Mammary epithelial cell (primary cell): ENCODE results near the gene FARP1.

Experiments
- CTCF ChIP-seq, 2 donors: IDR thresholded peaks in 1 of 2; conservative IDR thresholded peaks in 1 of 2; 2 replicates each; pipeline ENCODE4 v1.5.1; 2011 to 2012; ENCODE audit warnings: inconsistent platforms in 2 of 2, low read length in 2 of 2, mild to moderate bottlenecking in 2 of 2, control low read depth in 1 of 2, low read depth in 1 of 2; ENCODE audit not compliant: insufficient read depth in 1 of 2; ENCODE audit errors: extremely low read depth in 1 of 2
- EZH2 ChIP-seq: IDR thresholded peaks from 2 replicates; pipeline ENCODE4 v1.6.1; 2012; ENCODE audit warnings: low read length, inconsistent platforms, borderline replicate concordance

DNA sequence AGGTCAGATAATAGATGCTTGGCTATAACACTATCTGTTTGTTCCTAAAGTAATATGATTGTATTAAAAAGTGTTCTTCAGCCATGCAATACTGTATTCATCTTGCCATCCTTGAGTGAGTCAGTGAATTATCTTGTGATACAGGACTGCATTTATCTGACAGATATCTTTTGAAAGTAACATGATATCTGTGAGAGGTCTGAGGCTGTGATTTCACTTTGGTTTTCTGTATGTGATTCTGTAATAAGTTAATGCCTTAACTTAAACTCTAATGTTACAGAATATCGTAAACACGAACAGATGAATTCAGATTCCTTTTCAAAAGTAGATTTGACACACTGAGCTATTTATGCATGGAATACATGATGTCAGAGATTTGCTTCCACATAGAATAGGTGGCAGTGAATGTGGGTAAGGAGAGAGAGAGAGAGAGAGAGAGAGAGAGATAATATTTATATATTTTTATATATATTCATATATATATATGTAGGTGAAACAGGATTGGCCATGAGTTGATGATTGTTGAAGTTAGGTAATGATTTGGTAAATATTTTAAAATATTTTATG lies 132.1 kb downstream of the FARP1 start:
- TF ChIP-seq CTCF (conservative IDR thresholded peaks at IDR 0.05 in 1 of 2, IDR thresholded peaks at IDR 0.05 in 1 of 2; ENCODE audit: extremely low read depth in 1 of 2, insufficient read depth in 1 of 2, low read depth in 1 of 2, low read length in 2 of 2) (no peak), EZH2 (no peak)
